Stimulated activated naive CD8-positive, alpha-beta T cell treated with anti-CD3 and anti-CD28 coated beads, Interleukin-15, Interleukin-2, amounts not matched to agents 100 U/mL and 50 U/mL, for 24 hours (primary cell): Measurements from ENCODE around the gene SECISBP2L.
A peak's percentile ranks its signal among the peaks of the same experiment; 100 is the strongest.
"Not testable (repeated sequence)": the region's sequence is repeated elsewhere in the genome, so short reads cannot be mapped to it uniquely, and the experiment has no call there.

ENCODE experiments used
- ATAC-seq: fragments of 150-1000 bp; cut with Tn5 transposase; one replicate; pipeline ENCODE4 v1.10.0; 2021
- DNase-seq: peaks from one replicate; pipeline ENCODE4 v3.0.0; 2021

SECISBP2L gene

GRCh38 chr15:48999314-48999713 lies 46.9 kb downstream of the SECISBP2L start:
- ATAC-seq (no peak), DNase-seq (no peak)

GRCh38 chr15:48996276-48996675 lies 50.0 kb downstream of the SECISBP2L start:
- ATAC-seq (no peak), DNase-seq (no peak)

DNA sequence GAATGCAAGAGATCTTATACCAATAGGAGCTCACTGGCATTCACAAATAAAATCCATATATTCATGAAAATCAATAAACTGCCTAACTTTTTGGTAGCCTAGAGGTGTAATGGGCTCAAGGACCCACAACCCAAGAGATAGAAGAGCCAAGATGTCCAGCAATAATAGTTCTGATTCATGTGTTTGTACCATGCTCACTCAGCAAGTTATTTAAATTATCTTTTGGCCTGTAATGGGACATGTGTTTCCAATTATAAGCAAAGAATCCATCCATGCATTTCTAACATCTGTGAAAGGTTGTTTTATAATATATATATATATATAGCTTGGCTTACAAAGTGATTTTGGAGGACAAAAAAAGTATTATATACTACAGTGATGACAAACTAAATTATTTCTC lies 52.9 kb downstream of the SECISBP2L start:
- ATAC-seq (no peak), DNase-seq (no peak)

DNA sequence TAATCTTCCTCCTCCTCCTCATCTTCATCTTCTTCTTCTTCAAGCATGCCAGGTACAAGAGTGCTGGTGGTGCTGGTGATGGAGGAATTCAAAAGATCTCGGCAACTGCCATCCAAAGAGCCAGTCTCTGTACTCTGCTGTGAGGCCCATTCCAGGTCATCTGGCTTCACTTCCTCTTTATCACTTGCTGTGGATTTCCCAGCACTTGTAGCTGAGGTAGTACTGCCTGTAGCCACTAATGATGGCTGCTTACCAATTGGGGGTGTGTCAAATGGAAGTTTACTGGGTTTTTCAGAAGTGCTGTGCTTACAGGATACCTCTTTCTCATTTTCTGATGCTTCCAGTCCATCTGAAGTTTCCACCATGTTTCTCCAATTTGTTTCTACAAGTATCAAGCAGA lies 53.7 kb downstream of the SECISBP2L start:
- ATAC-seq (no peak), DNase-seq (no peak)

GRCh38 chr15:48992096-48992495 lies 54.1 kb downstream of the SECISBP2L start:
- DNase-seq (no peak), ATAC-seq (no peak)

GRCh38 chr15:48989170-48989569 lies 57.1 kb downstream of the SECISBP2L start:
- no peak for DNase-seq

GRCh38 chr15:48987142-48987541 lies 59.1 kb downstream of the SECISBP2L start:
- DNase-seq (no peak), ATAC-seq (no peak)

More at GRCh38 chr15:48989170-48989569, 57.1 kb downstream of the SECISBP2L start:
- no peak for ATAC-seq

DNA sequence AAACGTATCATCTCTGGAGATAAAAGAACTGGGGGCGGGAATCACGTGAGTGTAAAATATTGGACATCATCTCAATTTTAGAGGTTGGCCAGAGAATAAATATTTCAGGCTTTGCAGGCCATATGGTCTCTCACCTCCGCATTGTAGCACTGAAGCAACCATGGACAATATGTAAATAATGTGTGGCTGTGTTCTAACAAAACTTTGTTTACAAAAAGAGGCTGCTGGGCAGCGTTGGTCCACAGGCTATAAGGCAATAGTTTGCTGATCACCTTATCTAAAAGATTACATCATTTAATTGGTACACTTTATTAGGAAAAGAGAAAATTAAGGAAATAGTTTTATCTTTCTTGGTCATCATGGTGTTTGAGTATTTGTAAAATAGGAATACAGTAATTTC lies 60.0 kb downstream of the SECISBP2L start:
- DNase-seq (no peak), ATAC-seq (no peak)

DNA sequence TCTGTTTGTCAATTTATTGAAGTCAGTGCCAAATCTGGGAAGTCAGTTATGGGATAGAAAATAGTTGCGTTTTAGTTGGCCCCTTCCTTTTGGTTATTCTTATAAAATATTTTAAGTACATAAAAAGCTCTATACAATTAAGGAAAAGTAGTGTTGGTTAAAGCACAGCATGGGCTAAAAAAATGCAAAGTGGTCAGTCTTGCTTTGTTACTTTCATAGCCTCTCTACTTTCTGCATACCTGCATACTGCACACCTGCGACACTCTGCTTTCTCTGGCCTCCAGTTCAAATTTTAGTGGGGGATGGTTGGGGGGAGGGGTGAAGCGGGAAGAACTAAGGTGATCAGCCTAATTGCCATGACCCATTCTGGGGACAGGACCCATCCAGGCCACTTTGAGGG lies 60.7 kb downstream of the SECISBP2L start:
- ATAC-seq, result no peak

GRCh38 chr15:48984811-48985352 lies 61.4 kb downstream of the SECISBP2L start:
- no peak for DNase-seq
- ATAC-seq, result no peak

More for the DNA sequence above, 60.7 kb downstream of the SECISBP2L start:
- no peak for DNase-seq

DNA sequence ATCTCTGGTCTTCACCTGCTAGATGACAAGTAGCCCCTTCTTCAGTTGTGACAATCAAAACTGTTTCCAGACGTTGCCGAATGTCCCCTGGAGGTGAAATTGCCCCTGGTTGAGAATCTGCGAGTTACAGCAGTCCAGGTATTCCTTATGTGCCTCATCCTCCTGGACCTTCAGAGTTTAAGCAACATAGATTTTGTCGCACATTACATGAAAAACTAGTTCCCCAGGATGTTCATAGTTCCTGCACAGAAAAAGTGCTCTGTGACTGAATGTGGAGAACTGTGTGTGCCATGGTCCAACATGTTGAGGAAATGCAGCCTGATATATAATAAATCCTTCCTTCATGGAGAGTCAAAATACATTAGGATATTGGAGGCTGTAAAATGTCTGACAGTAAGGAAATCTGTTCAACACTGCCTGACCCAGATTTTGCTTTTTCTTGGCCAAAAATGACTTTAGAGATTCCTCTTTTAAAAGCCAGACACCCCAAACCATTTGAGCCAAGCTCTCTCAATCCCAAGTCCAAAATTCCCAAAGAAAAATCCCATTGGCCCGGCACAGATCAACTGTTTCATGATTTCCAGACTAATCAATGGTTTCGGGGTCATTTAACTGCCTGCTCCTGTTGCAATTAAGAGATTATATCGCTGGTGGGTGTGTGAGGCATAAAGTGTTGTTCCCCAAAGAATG lies 62.1 kb downstream of the SECISBP2L start:
- DNase-seq (no peak), ATAC-seq (no peak)

DNA sequence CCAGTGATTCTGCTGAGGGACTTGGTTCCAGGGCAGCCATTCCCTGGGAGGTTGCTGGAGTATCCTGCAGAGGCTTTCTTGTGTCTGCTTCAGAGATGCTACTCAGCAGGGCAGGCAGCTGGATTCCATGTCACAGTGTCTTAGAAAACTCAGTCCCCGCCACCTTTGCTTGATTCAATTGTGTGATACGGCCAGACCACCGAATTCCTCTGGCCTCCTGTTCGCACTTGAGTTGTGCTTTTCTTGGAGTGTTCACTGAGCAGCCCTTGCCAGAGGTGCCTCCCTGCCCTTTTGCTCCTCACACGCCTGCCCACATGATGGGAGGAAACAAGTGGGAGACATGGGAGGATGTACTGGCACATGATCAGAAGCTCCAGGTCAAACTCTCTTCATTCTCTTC lies 62.9 kb downstream of the SECISBP2L start:
- DNase-seq (no peak), ATAC-seq (no peak)

- DNase-seq, result no peak
- ATAC-seq, result no peak
These were observed 64.3 kb downstream of the SECISBP2L start for GRCh38 chr15:48981941-48982340.

GRCh38 chr15:48978638-48979037 lies 67.6 kb downstream of the SECISBP2L start:
- no peak for DNase-seq
- ATAC-seq, result no peak

DNA sequence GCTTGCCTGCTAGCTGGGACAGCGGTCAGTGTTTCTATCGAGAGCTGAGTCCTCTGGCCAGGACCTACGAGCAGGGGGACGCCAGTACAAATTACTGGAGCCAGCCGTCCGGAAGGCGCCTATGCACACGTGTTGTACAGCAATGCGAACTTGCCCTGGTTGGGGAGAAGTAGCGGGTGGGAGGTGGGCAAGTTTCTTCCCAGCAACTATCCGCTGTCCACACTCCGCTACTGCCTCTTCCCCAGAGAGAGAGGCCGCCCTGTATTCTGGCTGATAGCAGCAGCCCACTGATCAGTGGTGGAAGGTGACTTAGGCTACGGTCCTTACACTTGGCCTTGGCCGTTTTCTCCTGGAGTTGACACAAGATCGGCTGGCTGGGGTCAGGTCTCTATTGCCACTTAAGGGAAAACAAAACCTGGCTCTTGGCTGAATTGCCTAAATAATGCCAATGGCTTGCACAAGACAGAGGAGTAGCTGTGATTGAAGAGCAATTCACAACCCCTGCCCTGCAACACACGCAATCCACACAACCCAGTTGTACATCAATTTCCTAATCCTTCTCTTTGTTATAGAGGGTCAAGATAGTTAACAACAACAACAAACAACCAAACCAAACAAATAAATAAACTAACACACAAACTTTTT lies 69.7 kb downstream of the SECISBP2L start:
- DNase-seq, result no peak
- ATAC-seq, result no peak

DNA sequence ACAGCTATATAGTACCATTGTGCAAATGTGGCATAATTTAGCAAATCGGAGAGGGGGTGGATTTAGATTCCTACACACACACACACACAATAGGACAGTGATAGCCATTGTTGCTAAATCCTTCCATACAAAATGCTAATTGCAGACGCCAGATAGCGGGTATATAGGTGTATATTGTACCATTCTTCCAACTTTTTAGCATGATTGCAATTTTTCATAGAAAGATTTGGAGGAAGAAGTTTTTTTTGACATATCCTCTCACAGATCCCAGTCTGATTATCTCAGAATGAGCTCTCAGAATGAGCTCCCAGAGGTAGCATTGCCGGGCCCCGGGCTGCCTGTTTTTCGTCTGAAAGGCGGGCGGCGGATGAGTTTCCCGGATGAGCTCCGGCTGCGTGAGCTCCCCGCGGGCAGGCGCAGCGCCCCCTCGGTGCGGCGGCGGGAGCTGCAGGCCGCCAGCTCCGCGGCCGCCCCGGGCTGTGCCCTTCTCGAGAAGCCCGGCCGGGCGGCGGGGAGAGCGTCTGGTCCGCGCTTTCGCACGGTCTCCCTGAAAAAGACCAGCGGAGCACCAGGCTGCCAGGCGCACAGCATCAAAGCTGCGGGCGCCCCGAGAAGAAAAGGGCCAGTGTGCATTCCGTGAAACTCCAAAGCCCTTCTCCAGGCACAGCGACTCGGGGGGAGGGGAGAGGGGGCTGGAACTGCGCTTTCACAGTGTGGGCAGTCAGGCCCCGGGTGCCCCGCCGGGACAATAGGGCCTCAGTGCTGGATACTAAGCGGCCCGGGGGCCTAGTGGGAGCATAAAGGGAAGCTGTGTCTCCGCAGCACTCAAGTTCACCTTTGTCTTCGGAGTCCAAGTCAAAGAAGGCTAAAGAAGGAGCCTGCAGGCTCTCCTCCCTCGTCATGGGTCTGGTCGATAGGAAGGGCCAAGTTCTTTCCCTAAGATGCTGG lies 70.5 kb downstream of the SECISBP2L start:
- peak; percentile 97 for ATAC-seq
- DNase-seq, result peak; percentile 86

DNA sequence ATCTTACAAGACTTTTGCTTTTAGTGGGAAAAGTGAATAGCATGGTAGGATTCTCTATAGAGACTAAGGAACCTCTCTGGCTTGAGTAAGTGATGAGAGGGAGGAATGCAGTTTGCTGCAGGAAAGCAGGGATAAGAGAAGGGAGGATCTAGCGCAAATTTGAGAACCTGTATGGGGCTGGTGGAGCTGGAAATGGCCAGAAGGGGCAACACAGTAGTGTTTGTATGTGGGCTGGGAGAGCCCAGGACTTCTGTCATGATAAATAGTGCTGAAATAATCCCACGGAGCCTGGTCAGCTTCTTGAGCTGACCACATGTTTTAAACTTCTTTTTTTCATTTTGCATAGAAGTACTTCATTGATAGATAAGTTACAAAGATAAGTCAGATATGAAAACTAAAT lies 71.4 kb downstream of the SECISBP2L start:
- no peak for DNase-seq
- ATAC-seq, result no peak

GRCh38 chr15:48972750-48973503 lies 73.3 kb downstream of the SECISBP2L start:
- no peak for DNase-seq
- no peak for ATAC-seq

DNA sequence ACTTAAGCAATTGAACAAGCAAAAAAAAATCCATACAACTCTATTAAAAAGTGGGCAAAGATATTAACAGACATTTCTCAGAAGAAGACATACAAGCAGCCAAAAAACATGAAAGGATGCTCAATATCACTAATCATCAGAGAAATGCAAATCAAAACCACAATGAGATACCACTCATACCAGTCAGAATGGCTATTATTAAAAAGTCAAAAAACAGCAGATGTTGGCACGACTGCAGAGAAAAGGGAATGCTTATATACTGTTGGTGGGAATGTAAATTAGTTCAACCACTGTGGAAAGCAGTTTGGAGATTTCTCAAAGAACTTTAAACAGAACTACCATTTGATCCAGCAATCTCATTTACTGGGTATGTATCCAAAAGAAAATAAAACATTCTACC lies 75.3 kb downstream of the SECISBP2L start:
- not testable (repeated sequence) for ATAC-seq, DNase-seq

DNA sequence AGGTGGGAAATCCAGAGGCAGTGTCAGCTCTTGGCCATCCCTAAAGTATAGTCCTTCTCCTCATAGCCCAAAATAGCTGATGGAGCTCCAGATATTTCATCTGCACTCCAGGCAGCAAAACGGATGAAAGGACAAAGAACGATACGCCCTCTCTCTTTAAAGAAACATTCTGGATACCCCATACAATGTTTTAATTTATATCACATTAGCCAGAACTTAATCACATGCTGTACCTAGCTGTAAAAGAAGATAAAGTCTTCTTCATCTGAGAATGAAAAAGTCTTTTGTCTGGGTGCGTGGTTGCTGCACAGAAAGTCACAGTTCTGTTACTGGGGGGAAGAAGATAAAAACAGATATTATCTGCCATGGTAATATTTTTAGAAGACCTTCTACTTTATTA lies 78.2 kb downstream of the SECISBP2L start:
- ATAC-seq, result no peak
- no peak for DNase-seq

- DNase-seq (no peak), ATAC-seq (no peak)
These were observed 78.9 kb downstream of the SECISBP2L start for GRCh38 chr15:48967336-48967735.
